Pancreas (tissue), 10 donors: ENCODE data around the gene INPP5A. TPM values are rescaled to one million over a fixed set of nuclear protein-coding genes. Genes with fewer than 3 reads are reported as not detected.

ENCODE experiments used
- ATAC-seq, 4 donors: fragments of 200-7000 bp; cut with Tn5 transposase; one replicate each; pipeline versions ENCODE4 v1.8.0 to v1.9.1; 2020; ENCODE audit warnings: mild to moderate bottlenecking in 4 of 4, moderate library complexity in 4 of 4
- DNase-seq, 6 donors: peaks; one replicate each; pipeline ENCODE4 v3.0.0-alpha.2; 2020
- FAIRE-seq: peaks from 2 replicates; lab custom pipeline; 2012; peaks lifted over from hg19 to GRCh38; lab: Jason Lieb, UNC
- H3K27ac ChIP-seq, 4 donors: fragments of 200-600 bp; sonication (generic); 1 replicate in 3 of 4; 2 replicates in 1 of 4; pipeline versions ENCODE4 v1.5.0 to v1.8.0; 2020
- H3K27me3 ChIP-seq, 4 donors: fragments of 200-600 bp; one replicate each; pipeline ENCODE4 v1.8.0; 2021
- H3K36me3 ChIP-seq, 3 donors: fragments of 200-600 bp; sonication (generic) in 1 of 3; one replicate each; pipeline versions ENCODE4 v1.5.0 to v1.8.0; 2020 to 2021
- H3K4me1 ChIP-seq, 3 donors: fragments of 200-600 bp; one replicate each; pipeline ENCODE4 v1.8.0; 2021
- H3K4me3 ChIP-seq, 4 donors: fragments of 200-600 bp; sonication (generic) in 2 of 4; one replicate each; pipeline versions ENCODE4 v1.5.0 to v1.8.0; 2020 to 2021
- H3K9me3 ChIP-seq, 4 donors: fragments of 200-600 bp; one replicate each; pipeline ENCODE4 v1.8.0; 2021
- CTCF ChIP-seq, 4 donors: fragments of 200-600 bp; sonication (generic) in 3 of 4; IDR thresholded peaks; one replicate each; pipeline versions ENCODE4 v1.5.0 to v1.8.0; 2021; ENCODE audit warnings: antibody characterized with exemption in 4 of 4
- WGBS, 2 donors: extraction: QIAGEN DNeasy Blood & Tissue Kit; methylation state at CpG; one replicate each; pipeline ENCODE4 v1.1.7; 2013; 5-methylcytosine and 5-hydroxymethylcytosine counted together
- intact Hi-C, 3 donors: fragments of 100-400 bp; cut with DNase I; formaldehyde crosslinking; loops; one replicate each; pipeline versions ENCODE4 v1.11.1 to v1.14.2; 2022
- polyA plus RNA-seq, 2 donors: library from polyadenylated mRNA; stranded (reverse); fragments of 200-250 nt; gene quantifications; one replicate each; pipeline ENCODE4 v1.2.3, GENCODE V29; 2013
- total RNA-seq, 6 donors: library from RNA; stranded (reverse); fragmentation: NEBNext Ultra II Directional in 4 of 6; extraction: Animal tissue kit (Norgen Biotek cat#: 25700) in 4 of 6; gene quantifications; one replicate each; pipeline versions ENCODE4 v1.2.1 to v1.2.4, GENCODE V29; 2021 to 2023
- donor health status: healthy with polysubstance abuse.
- donor health status: DM: no; HTN: no; CAD: no; lungs with moderate emphysema.
- donor health status: DM: no; HTN: no; CAD: no.
- donor health status: control.
- donor health status: control.
- donor health status: Bipolar disorder and iron deficiency.
- donor health status: DM: yes; HTN: yes; CAD: no.
- donor health status: DM: no; HTN: no; CAD: no.
- donor health status: DM: no; HTN: no; CAD: no.
- donor health status: DM: yes; HTN: yes; CAD: no.

The INPP5A gene
- total and polyA plus RNA-seq, 8 donors, result 5.9 to 15.6 (median 11.3) TPM

- 52 to 65% methylated on average over 12 of the region's 12 CpGs for WGBS, 2 donors
- no peak for FAIRE-seq
- Histone ChIP-seq H3K36me3 (no peaks in the 10 kb centered on the region), H3K9me3 (no peaks in the 10 kb centered on the region), H3K4me1 (peaks cover 8 to 9% (median 9%) of the 10 kb centered on the region in 3 donors), H3K4me3 (no peak overlapping the region), H3K27me3 (no peaks in the 10 kb centered on the region), H3K27ac (no peak overlapping the region)
- DNase-seq, result peak in 4 of 6 donors; percentile 17 to 65 (median 50)
- ATAC-seq, result peak; percentile 16 to 47 (median 32)
- intact Hi-C loops, result no loop called here
- TF ChIP-seq CTCF (IDR thresholded peaks at IDR 0.05), result no peak
Observed at GRCh38 chr10:132624847-132625471, 87.4 kb downstream of the INPP5A start.

- Histone ChIP-seq H3K4me1 (peaks cover 10 to 15% (median 10%) of the 10 kb centered on the region in 3 donors), H3K27ac (no peak overlapping the region), H3K9me3 (no peaks in the 10 kb centered on the region), H3K27me3 (no peaks in the 10 kb centered on the region), H3K4me3 (no peak overlapping the region), H3K36me3 (no peaks in the 10 kb centered on the region)
- DNase-seq (peak in 3 of 6 donors; percentile 6 to 44 (median 17)), ATAC-seq (no peak), FAIRE-seq (no peak)
- no peak for TF ChIP-seq CTCF (IDR thresholded peaks at IDR 0.05)
- intact Hi-C loops, result no loop called here
- 92 to 94% methylated on average over 24 of the region's 24 CpGs for WGBS, 2 donors
Observed at GRCh38 chr10:132626019-132626760, 88.6 kb downstream of the INPP5A start.

- H3K36me3 ChIP-seq, result no peaks in the 10 kb centered on the region
- no peak for TF ChIP-seq CTCF (IDR thresholded peaks at IDR 0.05)
- no peak overlapping the region for H3K4me3 ChIP-seq
- H3K4me1 ChIP-seq, result peaks cover 16 to 23% (median 18%) of the 10 kb centered on the region in 3 donors
- no peaks in the 10 kb centered on the region for H3K27me3 ChIP-seq
- H3K27ac ChIP-seq, result no peak overlapping the region
- 91 to 93% methylated on average over 36 of the region's 36 CpGs for WGBS, 2 donors
- DNase-seq (peak in 2 of 6 donors; percentile 29 to 59), ATAC-seq (no peak), FAIRE-seq (no peak)
- intact Hi-C loops, result no loop called here
- H3K9me3 ChIP-seq, result no peaks in the 10 kb centered on the region
Observed at GRCh38 chr10:132626761-132627665, 89.4 kb downstream of the INPP5A start.

- Histone ChIP-seq H3K36me3 (no peaks in the 10 kb centered on the region), H3K9me3 (no peaks in the 10 kb centered on the region), H3K4me3 (no peak overlapping the region), H3K4me1 (peaks cover 16 to 29% (median 20%) of the 10 kb centered on the region in 3 donors), H3K27me3 (no peaks in the 10 kb centered on the region), H3K27ac (peak overlapping the region in 2 of 4 donors; percentile 42 to 44)
- 69 to 74% methylated on average over 32 of the region's 32 CpGs for WGBS, 2 donors
- TF ChIP-seq CTCF (IDR thresholded peaks at IDR 0.05), result no peak
- ATAC-seq (peak in 3 of 4 donors; percentile 5 to 20 (median 11)), DNase-seq (peak in 2 of 6 donors; percentile 36 to 57), FAIRE-seq (no peak)
- intact Hi-C loops, result no loop called here
Observed at GRCh38 chr10:132627666-132628531, 90.3 kb downstream of the INPP5A start.
